Measurements from ENCODE around the gene RAB43.
A peak's percentile ranks its signal among the peaks of the same experiment; 100 is the strongest.
"Not testable (repeated sequence)": the region's sequence is repeated elsewhere in the genome, so short reads cannot be mapped to it uniquely, and the experiment has no call there.

The RAB43 gene

DNA sequence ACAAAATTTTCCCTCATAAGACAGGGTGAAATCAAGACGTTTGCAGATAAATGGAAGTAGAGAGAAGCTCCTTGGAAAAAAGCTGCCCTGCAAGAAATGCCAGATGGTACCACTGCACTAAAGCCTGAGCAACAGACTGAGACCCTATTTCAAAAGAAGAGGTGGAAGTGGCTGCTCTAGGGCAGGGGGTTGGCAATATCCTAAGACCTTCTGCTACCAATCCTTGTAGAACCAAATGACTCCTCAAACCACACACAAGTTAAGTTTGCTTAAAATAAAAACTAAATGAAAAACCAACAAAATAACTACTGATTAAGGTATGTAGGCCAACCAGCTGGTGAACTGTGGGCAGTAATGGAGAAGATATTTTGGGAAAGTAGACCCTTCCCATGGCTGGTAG is 21.3 kb downstream of the RAB43 start:
- DNase-seq (ENCODE audit: low spot score) (no peak), FAIRE-seq (no peak)

DNA sequence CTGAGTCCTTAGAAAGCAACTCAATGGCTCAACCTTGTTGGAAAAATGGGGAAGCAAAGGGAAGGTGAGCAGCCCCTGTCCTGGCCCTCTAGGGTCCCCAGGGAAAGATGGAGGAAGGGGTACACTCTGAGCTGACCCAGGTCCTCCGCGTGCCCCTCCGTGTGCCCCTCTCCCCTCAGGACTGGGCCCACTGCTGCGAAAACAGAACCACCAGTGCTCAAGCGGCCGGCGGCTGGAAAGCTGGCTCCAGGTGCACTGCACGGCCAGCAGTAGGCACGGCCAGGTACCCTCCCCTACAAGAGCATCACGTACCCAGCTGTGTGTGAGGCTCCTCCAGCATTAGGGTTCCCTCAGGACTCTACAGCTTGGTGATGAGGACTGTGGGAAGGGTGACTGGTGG is 26.3 kb downstream of the RAB43 start:
- FAIRE-seq, result no peak
- DNase-seq (ENCODE audit: low spot score), result no peak

DNA sequence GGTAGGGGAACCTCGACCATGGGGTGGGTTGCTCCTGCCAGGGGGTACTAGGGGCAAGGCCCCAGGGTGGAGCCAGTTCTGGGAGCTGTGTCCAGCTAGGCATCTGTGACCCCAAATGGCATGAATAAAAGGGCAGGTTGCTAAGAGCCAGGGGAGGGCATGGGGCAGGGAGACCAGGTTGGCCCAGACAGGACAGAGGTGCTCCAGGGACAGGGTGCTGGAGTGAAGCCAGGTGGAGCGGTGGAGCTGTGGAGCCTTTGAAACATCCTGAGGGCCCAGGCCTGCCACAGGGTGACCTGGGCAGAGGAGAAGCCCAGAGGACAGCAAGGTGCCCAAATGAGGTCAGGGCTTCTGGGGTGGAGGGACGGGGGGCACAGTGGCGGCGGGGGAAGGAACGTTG is 33.3 kb downstream of the RAB43 start:
- not testable (repeated sequence) for DNase-seq (ENCODE audit: low spot score)
- peak; percentile 48 for FAIRE-seq

DNA sequence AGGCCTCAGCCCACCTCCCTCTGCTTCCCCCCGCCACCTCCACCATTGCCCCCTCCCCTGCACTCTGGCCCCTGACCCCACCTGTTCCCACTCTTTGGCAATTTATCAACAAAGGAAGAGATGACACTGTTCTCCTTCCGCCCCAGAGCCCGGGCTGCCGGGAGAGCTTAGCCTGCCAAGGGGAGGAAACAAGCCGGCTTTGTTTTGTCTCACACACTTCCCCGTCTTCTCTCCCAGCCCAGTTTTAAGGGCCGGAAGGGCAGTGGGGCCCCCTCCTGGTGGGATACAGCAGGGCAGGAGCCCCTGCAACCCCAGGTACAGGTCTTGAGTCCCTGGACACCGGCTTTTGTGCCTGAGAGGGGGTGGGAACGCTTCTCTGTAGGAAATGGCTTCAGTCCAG is 33.7 kb downstream of the RAB43 start:
- not testable (repeated sequence) for FAIRE-seq; DNase-seq (ENCODE audit: low spot score)

DNA sequence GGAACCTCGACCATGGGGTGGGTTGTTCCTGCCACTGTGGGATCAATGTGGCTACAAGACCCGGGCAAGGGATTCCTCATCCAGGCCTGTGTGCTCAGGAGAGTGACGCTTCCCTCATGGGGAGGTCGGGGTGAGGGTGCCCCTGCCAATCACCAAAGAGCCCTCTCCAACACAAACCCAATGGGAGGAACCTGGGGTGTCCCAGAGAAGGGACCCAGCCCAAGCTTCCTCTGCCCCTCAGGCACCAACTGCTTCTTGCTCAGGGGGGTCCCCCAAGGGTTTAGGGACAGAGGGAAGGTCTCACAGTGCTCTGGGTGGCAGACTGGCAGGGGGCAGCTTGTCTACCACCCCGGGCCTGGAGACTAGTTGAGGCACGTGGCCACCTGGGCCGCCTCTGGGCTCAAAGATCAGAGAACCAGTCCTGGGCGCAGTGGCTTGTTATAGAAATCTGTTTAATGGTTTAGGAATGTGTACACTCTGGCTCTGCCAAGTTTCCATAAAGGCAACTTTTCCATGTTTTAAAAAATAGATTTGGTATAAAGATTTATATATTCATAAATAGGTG is 34.4 kb downstream of the RAB43 start:
- FAIRE-seq (no peak), DNase-seq (ENCODE audit: low spot score) (no peak)

DNA sequence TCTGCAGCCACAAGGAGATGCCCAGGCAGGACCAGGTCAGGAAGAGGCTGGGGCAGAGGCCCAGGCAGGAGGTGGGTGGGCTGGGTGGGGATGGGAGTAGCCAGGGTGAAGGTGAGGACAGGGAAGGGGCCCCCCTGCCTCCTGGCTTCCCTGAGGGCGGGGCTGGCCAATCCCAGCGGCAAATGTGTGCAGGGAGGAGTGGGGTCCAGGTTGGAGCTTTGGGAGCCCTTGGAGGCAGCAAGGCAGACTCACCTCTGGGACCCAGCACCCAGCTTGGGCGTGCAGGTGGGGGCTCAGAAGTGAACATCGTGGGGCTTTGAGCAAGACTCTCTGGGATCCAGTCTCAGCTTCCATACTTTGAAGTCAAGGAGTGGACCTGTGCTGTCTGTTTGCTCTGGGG is 35.8 kb downstream of the RAB43 start:
- FAIRE-seq, result no peak
- DNase-seq (ENCODE audit: low spot score), result no peak

DNA sequence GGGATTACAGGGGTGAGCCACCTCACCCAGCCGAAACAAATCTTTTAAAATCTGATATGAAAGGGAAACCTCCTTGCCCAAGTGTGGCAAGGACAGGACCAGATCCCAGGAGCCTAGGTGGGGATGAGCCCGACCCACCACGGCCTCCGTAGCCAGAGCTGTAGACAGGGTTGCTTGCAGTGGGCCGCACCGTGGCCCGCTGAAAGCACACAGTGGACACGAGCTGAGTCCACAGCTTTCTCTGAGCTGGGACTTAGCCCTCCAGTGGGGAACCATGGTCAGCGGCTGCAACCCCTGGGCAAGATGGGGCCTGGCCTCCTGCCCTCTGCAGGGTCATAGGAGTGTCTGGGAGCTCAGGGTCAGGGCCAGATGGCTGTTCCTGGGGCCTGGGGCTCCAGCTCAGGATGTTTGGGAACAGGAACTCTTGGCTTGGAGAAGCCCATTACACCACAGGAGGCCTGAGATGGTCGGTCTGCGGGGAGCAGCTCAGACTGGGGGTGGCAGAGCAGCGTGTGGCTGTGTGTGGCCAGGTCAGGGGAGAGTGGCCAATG is 36.4 kb downstream of the RAB43 start:
- FAIRE-seq, result no peak
- DNase-seq (ENCODE audit: low spot score), result no peak

DNA sequence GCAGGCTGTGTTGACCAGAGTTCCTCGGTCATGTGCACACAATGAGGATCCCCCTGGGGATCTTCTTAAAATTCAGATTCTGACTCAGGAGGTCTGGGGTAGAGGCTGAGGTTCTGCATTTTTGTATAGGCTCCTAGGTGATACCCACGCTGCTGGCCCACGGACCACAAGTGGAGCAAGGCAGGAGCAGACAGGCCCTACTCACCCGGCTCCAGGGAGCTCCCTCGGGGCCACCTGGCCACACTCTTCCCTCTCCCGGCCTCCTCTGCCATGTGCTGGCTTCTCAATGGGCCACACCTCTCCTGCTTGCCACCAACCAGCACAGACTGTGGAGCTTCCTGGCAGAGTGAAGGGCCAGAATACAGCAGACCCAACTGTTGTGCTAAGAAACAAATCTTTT is 37.1 kb downstream of the RAB43 start:
- no peak for DNase-seq (ENCODE audit: low spot score)
- FAIRE-seq, result no peak

DNA sequence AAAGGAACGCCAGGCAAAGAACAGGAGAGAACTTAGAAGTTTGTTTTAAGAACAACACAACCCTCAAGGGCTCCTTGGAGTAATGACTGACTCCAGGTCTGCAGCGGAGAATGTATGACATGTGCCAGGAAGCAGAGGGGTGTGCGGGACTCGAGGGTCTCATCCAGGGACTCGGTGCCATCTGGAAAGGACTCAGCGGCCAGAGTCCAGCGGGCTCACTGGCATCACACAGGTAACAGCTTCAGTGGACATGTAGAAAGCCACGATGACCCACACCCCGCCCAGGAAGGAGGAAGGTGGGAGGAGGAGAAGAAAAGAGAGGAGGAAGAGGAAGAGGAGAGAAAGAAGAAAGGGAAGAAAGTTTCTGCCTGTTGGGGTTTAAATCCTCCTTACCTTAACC is 39.6 kb downstream of the RAB43 start:
- FAIRE-seq, result no peak

DNA sequence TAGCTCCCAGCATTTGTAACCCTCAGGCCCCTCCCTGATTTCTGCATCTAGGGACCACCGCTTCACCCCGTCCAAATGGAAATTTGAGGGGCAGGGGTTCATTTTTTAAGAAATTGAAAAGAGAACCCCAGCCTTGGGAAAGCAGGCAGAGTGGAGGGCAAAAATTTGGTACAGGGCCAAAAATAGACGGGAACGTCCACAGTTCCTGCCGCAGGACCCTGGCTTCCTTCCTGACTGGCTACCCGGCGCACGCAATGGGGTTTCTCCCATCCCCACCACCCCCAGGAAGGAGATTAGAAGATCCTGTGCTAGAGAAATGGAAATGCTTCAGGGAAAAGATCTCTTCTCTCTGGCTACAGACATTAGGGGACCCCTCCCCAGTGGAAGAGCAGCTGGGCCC is 40.1 kb downstream of the RAB43 start:
- no peak for DNase-seq (ENCODE audit: low spot score)
- FAIRE-seq, result no peak

More for the DNA sequence above, 39.6 kb downstream of the RAB43 start:
- no peak for DNase-seq (ENCODE audit: low spot score)

DNA sequence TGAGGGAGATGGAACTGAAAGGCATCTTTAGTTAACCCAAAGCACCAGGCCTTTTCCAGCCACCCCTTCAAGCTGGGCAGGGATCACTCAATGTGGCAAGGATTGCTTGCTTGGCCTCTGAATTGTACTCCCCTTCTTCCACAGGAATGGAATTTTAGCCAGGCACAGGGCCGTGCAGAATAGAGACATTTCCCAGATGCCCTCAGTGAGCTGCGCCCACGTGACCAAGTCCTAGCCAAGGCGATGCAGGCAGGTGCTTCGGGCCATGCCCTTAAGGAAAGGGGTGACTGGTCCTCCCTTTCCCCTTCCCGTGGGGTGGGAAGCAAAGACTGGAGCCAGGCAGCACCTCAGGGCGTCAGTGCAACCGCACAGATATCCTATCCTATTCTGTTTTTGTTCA is 43.1 kb downstream of the RAB43 start:
- FAIRE-seq, result no peak
- no peak for DNase-seq (ENCODE audit: low spot score)

DNA sequence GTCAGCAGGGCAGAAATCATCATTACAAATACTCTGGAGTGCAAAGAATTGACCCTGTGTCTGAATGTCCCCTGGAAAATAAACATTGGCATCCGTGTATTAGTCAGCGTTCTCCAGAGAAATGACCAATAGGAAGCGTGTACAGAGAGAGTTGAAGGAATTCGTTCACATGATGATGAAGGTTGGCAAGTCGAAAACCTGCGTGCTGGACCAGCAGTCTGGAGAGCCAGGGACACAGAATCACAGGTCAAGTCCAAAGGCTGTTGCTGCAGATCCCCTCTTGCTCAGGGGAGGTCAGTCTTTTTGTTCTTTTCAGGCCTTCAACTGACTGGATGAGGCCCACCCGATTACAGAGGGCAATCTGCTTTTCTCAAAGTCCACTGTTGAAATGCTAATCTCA is 44.4 kb downstream of the RAB43 start:
- no peak for DNase-seq (ENCODE audit: low spot score)
- FAIRE-seq, result no peak

DNA sequence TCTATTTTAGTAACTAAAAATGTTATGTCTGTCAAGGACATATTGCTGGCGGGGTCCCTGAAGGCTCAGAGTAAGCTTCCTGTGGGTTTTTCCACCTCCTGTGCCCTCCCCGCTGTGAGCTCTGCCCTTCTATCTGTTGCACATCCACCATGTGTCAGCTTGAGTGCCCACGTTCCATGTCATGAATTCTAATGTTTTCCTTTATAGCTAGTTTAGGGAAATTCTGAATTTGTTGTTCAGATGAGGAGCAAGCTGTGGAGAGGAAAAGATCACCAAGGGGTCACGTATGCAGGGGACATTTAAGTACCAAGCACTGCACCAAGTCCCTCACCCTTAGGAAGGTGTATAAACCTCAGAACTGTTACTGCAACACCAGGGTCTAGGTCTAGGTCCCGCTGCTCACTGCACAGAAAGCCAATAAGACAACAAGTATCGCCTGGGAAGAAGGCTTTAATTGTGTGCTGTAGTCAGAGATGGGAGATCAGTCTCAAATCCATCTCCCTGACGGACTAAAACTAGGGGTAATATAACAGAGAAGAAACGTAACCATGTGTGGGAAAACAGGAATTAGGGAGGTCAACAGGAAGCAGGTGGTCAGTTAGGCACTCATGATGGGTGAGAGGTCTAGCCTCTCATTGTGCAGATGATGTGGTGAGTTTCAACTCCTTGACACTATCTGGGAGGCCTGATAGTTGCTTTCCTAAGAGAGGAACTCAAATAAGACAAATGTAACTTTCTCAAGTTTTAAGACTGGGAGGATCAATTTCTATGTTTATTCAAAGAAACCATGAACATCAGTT is 51.3 kb downstream of the RAB43 start:
- DNase-seq (ENCODE audit: low spot score) (no peak), FAIRE-seq (no peak)

DNA sequence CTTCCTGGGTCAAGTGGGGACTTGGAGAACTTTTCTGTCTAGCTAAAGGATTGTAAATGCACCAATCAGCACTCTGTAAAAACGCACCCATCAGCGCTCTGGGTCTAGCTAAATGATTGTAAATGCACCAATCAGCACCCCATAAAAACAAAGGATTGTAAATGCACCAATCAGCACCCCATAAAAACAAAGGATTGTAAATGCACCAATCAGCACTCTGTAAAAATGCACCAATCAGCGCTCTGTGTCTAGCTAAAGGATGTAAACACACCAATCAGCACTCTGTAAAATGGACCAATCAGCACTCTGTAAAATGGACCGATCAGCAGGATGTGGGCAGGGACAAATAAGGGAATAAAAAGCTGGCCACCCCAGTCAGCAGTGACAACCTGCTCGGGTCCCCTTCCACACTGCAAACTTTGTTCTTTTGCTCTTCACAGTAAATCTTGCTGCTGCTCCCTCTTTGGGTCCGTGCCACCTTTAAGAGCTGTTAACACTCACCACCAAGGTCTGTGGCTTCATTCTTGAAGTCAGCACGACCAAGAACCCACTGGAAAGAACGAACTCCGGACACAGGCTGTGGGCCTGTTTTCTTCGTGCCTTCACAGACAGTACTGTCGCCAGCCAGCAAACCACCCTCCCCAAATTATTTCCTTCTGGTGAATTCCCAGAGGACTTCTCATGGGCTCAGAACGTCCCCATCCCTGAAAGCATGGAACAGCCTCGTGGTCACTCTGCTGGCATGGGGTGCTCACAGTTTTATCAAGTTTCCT is 52.1 kb downstream of the RAB43 start:
- DNase-seq (ENCODE audit: low spot score); FAIRE-seq: not testable (repeated sequence)

DNA sequence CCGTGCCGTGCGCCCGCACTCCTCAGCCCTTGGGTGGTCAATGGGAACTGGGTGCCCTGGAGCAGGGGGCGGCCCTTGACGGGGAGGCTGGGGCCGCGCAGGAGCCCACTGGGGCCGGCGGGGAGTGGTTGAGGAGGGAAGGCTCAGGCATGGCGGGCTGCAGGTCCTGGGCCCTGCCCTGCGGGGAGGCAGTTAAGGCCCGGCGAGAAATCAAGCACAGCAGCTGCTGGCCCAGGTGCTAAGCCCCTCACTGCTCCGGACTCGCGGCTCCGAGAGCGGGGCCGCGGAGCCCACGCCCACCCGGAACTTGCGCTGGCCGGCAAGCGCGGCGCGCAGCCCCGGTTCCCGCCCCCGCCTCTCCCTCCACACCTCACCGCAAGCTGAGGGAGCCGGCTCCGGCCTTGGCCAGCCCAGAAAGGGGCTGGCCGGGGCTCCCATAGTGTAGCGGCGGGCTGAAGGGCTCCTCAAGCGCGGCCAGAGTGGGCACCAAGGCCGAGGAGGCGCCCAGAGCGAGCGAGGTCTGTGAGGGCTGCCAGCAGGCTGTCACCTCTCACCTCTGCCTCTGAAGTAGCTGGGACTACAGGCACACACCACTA is 53.2 kb downstream of the RAB43 start:
- FAIRE-seq, result no peak
- no peak for DNase-seq (ENCODE audit: low spot score)

DNA sequence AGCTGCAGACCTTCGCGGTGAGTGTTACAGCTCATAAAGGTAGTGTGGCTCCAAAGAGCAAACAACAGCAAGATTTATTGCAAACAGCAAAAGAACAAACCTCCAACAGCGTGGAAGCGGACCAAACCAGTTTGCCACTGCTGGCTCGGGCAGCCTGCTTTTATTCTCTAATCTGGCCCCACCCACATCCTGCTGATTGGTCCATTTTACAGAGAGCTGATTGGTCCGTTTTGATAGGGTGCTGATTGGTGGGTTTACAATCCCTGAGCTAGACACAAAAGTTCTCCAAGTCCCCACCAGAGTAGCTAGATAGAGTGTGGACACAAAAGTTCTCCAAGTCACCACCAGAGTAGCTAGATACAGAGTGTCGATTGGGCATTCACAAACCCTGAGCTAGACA is 53.9 kb downstream of the RAB43 start:
- not testable (repeated sequence) for FAIRE-seq

DNA sequence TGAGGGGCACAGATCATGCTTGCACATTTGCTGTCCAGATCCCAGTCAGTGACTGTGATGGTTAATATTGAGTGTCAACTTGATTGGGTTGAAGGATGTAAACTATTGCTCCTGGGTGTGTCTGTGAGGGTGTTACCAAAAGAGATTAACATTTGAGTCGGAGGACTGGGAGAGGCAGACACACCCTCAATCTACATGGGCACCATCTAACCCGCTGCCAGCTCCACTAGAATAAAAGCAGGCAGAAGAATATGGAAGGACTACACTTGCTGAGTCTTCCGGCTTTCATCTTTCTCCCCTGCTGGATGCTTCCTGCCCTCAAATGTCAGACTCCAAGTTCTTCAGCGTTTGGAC is 55.9 kb downstream of the RAB43 start:
- DNase-seq (ENCODE audit: low spot score), result no peak
- FAIRE-seq, result no peak

More for the DNA sequence above, 53.9 kb downstream of the RAB43 start:
- not testable (repeated sequence) for DNase-seq (ENCODE audit: low spot score)

DNA sequence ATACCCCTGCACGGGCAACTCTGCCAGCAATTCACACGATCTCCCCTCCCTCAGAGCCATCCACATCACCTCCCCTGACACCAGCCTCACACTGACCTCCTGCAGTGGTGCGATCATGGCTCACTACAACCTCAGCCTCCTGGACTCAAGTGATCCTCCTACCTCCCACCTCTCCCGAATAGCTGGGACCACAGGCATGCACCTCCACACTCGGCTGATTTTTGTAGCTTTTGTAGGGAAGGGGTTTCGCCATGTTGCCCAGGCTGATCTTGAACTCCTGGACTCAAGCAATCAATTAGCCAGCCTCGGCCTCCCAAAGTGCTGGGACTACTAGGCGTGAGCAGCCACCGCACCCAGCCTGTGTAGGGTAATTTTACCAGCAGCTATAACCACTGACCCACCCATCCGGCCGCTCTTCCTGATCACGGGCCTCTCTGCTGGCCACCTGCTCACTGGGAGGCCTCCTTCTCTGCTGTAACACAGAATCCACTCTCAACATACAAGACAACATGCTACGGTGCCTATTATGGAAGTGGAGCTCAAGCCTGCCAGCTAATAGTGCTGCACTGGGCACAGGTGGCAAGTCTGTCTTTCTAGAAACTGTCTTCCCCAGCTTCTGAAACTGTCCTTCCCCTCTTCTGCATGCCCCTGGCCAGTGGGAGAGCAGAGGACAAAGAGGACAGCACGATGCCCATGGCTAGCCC is 56.4 kb downstream of the RAB43 start:
- DNase-seq (ENCODE audit: low spot score) (no peak), FAIRE-seq (no peak)

DNA sequence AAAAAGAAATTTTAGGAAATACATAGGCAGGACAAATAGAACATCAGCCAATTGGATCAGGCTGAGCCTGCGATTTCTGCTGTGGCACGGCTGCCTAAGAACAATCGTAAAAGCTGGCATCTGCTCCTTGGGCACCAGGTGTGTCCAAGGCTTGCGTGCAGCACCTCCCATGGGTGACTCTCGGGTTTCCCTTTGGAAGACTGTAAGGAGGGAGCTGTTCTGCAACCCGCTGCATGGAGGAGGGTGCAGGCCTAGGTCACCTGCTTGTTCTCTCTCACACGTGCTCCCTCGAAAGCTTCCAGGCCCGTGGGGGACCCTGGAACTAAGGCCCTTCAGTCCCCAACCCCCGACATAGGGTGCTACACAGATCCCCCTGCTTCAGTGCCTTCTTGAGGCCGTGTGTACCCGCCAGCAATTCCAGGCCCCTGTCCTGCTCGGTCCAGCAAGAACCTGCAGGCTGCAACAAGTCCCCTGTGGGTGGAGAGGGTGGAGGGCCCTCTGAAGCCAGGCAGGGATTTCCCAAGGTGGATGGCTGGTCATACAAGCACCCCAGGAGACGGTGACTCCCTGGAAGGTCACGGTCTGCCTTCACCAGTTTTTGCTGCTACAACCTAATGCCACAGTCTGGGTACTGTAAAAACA is 57.6 kb downstream of the RAB43 start:
- FAIRE-seq (no peak), DNase-seq (ENCODE audit: low spot score) (no peak)

DNA sequence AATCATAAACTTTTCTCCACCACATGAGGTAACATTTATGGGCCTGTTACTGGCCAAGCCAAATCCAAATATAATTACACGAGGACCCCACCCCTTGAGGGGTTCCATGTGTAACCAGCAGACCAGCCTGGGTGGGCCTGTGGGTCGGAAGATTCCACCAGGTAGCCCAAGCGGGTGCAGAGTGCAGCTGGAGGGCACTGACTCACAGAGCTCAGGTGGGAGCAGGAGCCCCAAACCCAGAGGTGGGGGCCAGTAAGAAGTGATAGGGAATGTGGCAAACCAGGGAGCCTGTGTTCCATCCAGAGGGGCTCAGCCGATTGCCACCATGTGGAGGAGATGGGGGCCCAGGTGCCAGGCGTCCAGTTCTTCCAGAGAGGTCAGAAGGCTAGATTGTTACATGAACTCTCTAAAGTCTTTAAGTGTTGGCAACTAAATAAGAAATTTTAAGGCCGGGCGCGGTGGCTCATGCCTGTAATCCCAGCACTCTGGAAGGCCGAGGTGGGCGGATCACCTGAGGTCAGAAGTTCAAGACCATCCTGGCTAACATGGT is 58.4 kb downstream of the RAB43 start:
- FAIRE-seq (no peak), DNase-seq (ENCODE audit: low spot score) (no peak)

Data from urothelium cell line (cell line).